ENCODE measurements around the gene NISCH.

Gene NISCH

GRCh38 chr3:52519445-52520140 lies 64.2 kb downstream of the NISCH start:
- Histone ChIP-seq H4K20me1 (ENCODE audit: insufficient read depth, low read length) (no peaks in the 10 kb centered on the region), H3K4me2 (ENCODE audit: low read depth, low read length) (no peak overlapping the region), H3K79me2 (ENCODE audit: low read length) (no peaks in the 10 kb centered on the region), H3F3A (ENCODE audit: insufficient read depth, low read length) (no peaks in the 10 kb centered on the region), H3K27ac (ENCODE audit: low read length) (no peak overlapping the region), H3K36me3 (replicated peaks; ENCODE audit: insufficient read depth, low read length) (no peaks in the 10 kb centered on the region), H3K4me3 (ENCODE audit: low read length) (no peak overlapping the region), H3K9ac (ENCODE audit: low read length) (no peak overlapping the region), H3K27me3 (replicated peaks; ENCODE audit: insufficient read depth, low read length) (peaks cover 16% of the 10 kb centered on the region), H3K9me3 (replicated peaks; ENCODE audit: insufficient read depth, low read length) (no peaks in the 10 kb centered on the region), H2AFZ (ENCODE audit: low read length) (no peak overlapping the region), H3K9me2 (replicated peaks; ENCODE audit: insufficient read depth, low read length) (no peaks in the 10 kb centered on the region), H3K4me1 (ENCODE audit: low read length) (no peaks in the 10 kb centered on the region)
- DNase-seq: no peak
- TF ChIP-seq, protein P1, sequence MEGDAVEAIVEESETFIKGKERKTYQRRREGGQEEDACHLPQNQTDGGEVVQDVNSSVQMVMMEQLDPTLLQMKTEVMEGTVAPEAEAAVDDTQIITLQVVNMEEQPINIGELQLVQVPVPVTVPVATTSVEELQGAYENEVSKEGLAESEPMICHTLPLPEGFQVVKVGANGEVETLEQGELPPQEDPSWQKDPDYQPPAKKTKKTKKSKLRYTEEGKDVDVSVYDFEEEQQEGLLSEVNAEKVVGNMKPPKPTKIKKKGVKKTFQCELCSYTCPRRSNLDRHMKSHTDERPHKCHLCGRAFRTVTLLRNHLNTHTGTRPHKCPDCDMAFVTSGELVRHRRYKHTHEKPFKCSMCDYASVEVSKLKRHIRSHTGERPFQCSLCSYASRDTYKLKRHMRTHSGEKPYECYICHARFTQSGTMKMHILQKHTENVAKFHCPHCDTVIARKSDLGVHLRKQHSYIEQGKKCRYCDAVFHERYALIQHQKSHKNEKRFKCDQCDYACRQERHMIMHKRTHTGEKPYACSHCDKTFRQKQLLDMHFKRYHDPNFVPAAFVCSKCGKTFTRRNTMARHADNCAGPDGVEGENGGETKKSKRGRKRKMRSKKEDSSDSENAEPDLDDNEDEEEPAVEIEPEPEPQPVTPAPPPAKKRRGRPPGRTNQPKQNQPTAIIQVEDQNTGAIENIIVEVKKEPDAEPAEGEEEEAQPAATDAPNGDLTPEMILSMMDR (IDR thresholded peaks at IDR 0.05; ENCODE audit: low read length): no peak
- TF ChIP-seq EZH2phosphoT487 (IDR thresholded peaks at IDR 0.05; ENCODE audit: low read length): no peak

GRCh38 chr3:52520141-52520667 lies 64.8 kb downstream of the NISCH start:
- H3K9ac ChIP-seq (ENCODE audit: low read length): no peak overlapping the region
- DNase-seq: no peak
- no peaks in the 10 kb centered on the region for H4K20me1 ChIP-seq (ENCODE audit: insufficient read depth, low read length)
- H3K4me1 ChIP-seq (ENCODE audit: low read length): no peaks in the 10 kb centered on the region
- no peaks in the 10 kb centered on the region for H3K79me2 ChIP-seq (ENCODE audit: low read length)
- H3K9me3 ChIP-seq (replicated peaks; ENCODE audit: insufficient read depth, low read length): no peaks in the 10 kb centered on the region
- H2AFZ ChIP-seq (ENCODE audit: low read length): no peak overlapping the region
- H3K27me3 ChIP-seq (replicated peaks; ENCODE audit: insufficient read depth, low read length): peaks cover 10% of the 10 kb centered on the region
- TF ChIP-seq EZH2phosphoT487 (IDR thresholded peaks at IDR 0.05; ENCODE audit: low read length): no peak
- TF ChIP-seq, protein P1 (IDR thresholded peaks at IDR 0.05; ENCODE audit: low read length): no peak
- no peak for TF ChIP-seq EZH2 (optimal IDR thresholded peaks at IDR 0.05; ENCODE audit: low read depth, low read length)
- no peaks in the 10 kb centered on the region for H3K9me2 ChIP-seq (replicated peaks; ENCODE audit: insufficient read depth, low read length)
- H3F3A ChIP-seq (ENCODE audit: insufficient read depth, low read length): no peaks in the 10 kb centered on the region
- H3K36me3 ChIP-seq (replicated peaks; ENCODE audit: insufficient read depth, low read length): no peaks in the 10 kb centered on the region
- no peak overlapping the region for H3K4me3 ChIP-seq (ENCODE audit: low read length)
- no peak overlapping the region for H3K4me2 ChIP-seq (ENCODE audit: low read depth, low read length)
- H3K27ac ChIP-seq (ENCODE audit: low read length): no peak overlapping the region

DNA sequence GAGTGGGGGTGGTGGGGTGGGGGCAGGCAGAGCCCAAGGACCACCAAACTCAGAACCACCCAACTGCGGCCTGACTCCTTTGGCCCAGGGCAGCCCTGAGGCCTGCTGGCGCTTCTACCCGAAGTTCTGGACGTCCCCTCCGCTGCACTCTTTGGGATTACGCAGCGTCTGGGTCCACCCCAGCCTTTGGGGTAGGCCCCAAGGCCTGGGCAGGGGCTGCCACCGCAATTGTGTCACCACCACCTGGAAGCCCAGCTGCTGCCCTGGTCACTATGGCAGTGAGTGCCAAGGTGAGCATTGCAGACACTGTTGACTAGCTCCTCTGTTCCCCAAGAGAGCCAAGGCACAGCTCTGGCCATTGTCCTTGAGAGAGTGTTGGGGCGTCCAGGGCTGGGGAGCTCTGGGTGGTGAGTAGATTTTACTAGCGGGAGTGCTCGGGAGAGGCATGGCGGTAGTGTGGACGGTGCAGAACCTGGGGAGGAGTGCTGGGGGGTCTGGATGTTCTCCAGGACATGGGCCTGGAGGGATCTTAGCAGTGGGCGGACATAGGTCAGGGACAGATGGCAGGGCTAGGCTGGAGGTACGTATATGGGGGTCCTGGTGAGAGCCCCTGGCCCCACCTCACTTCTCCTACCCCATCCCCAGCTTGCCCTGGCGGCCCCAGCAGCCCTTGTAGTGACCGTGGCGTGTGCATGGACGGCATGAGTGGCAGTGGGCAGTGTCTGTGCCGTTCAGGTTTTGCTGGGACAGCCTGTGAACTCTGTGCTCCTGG lies 65.5 kb downstream of the NISCH start:
- H3K4me3 ChIP-seq (ENCODE audit: low read length): no peak overlapping the region
- H3K9ac ChIP-seq (ENCODE audit: low read length): no peak overlapping the region
- H3K27ac ChIP-seq (ENCODE audit: low read length): no peak overlapping the region
- H3K4me2 ChIP-seq (ENCODE audit: low read depth, low read length): no peak overlapping the region
- no peaks in the 10 kb centered on the region for H3K9me2 ChIP-seq (replicated peaks; ENCODE audit: insufficient read depth, low read length)
- no peak overlapping the region for H2AFZ ChIP-seq (ENCODE audit: low read length)
- H3K4me1 ChIP-seq (ENCODE audit: low read length): no peaks in the 10 kb centered on the region
- H3F3A ChIP-seq (ENCODE audit: insufficient read depth, low read length): no peaks in the 10 kb centered on the region
- no peaks in the 10 kb centered on the region for H3K9me3 ChIP-seq (replicated peaks; ENCODE audit: insufficient read depth, low read length)
- no peaks in the 10 kb centered on the region for H3K36me3 ChIP-seq (replicated peaks; ENCODE audit: insufficient read depth, low read length)
- no peaks in the 10 kb centered on the region for H4K20me1 ChIP-seq (ENCODE audit: insufficient read depth, low read length)
- no peak for DNase-seq
- TF ChIP-seq EZH2phosphoT487 (IDR thresholded peaks at IDR 0.05; ENCODE audit: low read length) (no peak), EZH2 (optimal IDR thresholded peaks at IDR 0.05; ENCODE audit: low read depth, low read length) (no peak)
- TF ChIP-seq, protein P1 (IDR thresholded peaks at IDR 0.05; ENCODE audit: low read length): no peak
- no peaks in the 10 kb centered on the region for H3K79me2 ChIP-seq (ENCODE audit: low read length)
- H3K27me3 ChIP-seq (replicated peaks; ENCODE audit: insufficient read depth, low read length): peaks cover 4% of the 10 kb centered on the region

All from MM.1S (cell line).